AG04450 (cell line): ENCODE results near the gene CENPT. TPM values are rescaled to one million over a fixed set of nuclear protein-coding genes. Genes with fewer than 3 reads are reported as not detected.

ENCODE experiments used
- CTCF ChIA-PET: fragments of 300-600, 350-600 bp; formaldehyde crosslinking; extraction: SDS; loops from one replicate; lab custom pipeline; 2022; ENCODE audit warnings: antibody characterized with exemption, inconsistent platforms; lab: Charles Lee
- POLR2A ChIA-PET: fragments of 350-600 bp; formaldehyde crosslinking; extraction: SDS; loops from one replicate; lab custom pipeline; 2021; ENCODE audit warnings: antibody characterized with exemption, inconsistent platforms; lab: Yijun Ruan, JAX
- DNase-seq: peaks from one replicate; pipeline ENCODE4 v3.0.0-alpha.2; 2011; ENCODE audit warnings: low read depth, low spot score
- H3K27ac ChIP-seq: one replicate; pipeline ENCODE4 v1.5.1; 2012; ENCODE audit warnings: low read depth, low read length, control low read depth
- H3K27me3 ChIP-seq: one replicate; pipeline ENCODE4 v1.6.0; 2012; ENCODE audit warnings: low read length; ENCODE audit not compliant: control insufficient read depth, insufficient read depth
- H3K4me3 ChIP-seq: 2 replicates; pipeline ENCODE4 v1.5.1; 2011; ENCODE audit warnings: mild to moderate bottlenecking, low read depth, low read length, control low read depth
- H3K9me3 ChIP-seq: 2 replicates; pipeline ENCODE4 v1.5.1; 2012; ENCODE audit warnings: low read length; ENCODE audit not compliant: control insufficient read depth, insufficient read depth
- CTCF ChIP-seq: IDR thresholded peaks from 2 replicates; pipeline ENCODE4 v1.5.1; 2011; ENCODE audit warnings: low read depth, low read length, control low read depth, inconsistent platforms
- polyA plus RNA-seq: library from polyadenylated mRNA; depleted of rRNA; stranded (reverse); fragments of >200 nt; gene quantifications from 2 replicates; pipeline ENCODE4 v1.2.3, GENCODE V29; 2011

The CENPT gene
- polyA plus RNA-seq, 1 experiment, result 17.9 TPM

- Histone ChIP-seq H3K27ac (no peak overlapping the region), H3K4me3 (no peak overlapping the region), H3K9me3 (no peaks in the 10 kb centered on the region), H3K27me3 (no peaks in the 10 kb centered on the region)
- ChIA-PET CTCF (no interaction called here), POLR2A (no interaction called here)
- no peak for DNase-seq
- TF ChIP-seq CTCF, result no peak
Measured at GRCh38 chr16:67828651-67829050, 18.8 kb downstream of the CENPT start.

GRCh38 chr16:67825906-67826305 lies 21.6 kb downstream of the CENPT start:
- Histone ChIP-seq H3K9me3 (no peaks in the 10 kb centered on the region), H3K27me3 (no peaks in the 10 kb centered on the region), H3K27ac (no peak overlapping the region), H3K4me3 (no peak overlapping the region)
- no peak for DNase-seq
- ChIA-PET POLR2A (interaction anchor here (0.8 kb wide), 1 partner anchor 15 kb away, joined by 3 read pairs; no protein-coding TSS in a partner anchor), CTCF (interaction anchor here (2.6 kb wide), 1 partner anchor 9 kb away, joined by 17 read pairs; no protein-coding TSS in a partner anchor)
- no peak for TF ChIP-seq CTCF

GRCh38 chr16:67825119-67825518 lies 22.4 kb downstream of the CENPT start:
- no peak for DNase-seq
- Histone ChIP-seq H3K27me3 (no peaks in the 10 kb centered on the region), H3K4me3 (no peak overlapping the region), H3K27ac (no peak overlapping the region), H3K9me3 (no peaks in the 10 kb centered on the region)
- TF ChIP-seq CTCF, result no peak
- POLR2A ChIA-PET, result no interaction called here
- CTCF ChIA-PET, result interaction anchor here (2.6 kb wide), 1 partner anchor 8 kb away, joined by 17 read pairs; no protein-coding TSS in a partner anchor

GRCh38 chr16:67822511-67822910 lies 25.0 kb downstream of the CENPT start:
- Histone ChIP-seq H3K27me3 (no peaks in the 10 kb centered on the region), H3K9me3 (no peaks in the 10 kb centered on the region), H3K4me3 (no peak overlapping the region), H3K27ac (no peak overlapping the region)
- CTCF ChIA-PET, result no interaction called here
- TF ChIP-seq CTCF, result no peak
- POLR2A ChIA-PET, result interaction anchor here (0.6 kb wide), 1 partner anchor 488 kb away, joined by 3 read pairs; the partner anchor contains the start of gene SLC7A6OS
- DNase-seq, result no peak

GRCh38 chr16:67820608-67821259 lies 26.8 kb downstream of the CENPT start:
- Histone ChIP-seq H3K4me3 (no peak overlapping the region), H3K27ac (no peak overlapping the region), H3K27me3 (no peaks in the 10 kb centered on the region), H3K9me3 (no peaks in the 10 kb centered on the region)
- no peak for DNase-seq
- ChIA-PET CTCF (no interaction called here), POLR2A (no interaction called here)
- no peak for TF ChIP-seq CTCF
